ENCODE data around the gene CBR1. TPM values are rescaled to one million over a fixed set of nuclear protein-coding genes. Genes with fewer than 3 reads are reported as not detected.
A peak's percentile ranks its signal among the peaks of the same experiment; 100 is the strongest.

CBR1 gene
- total RNA-seq, 4 donors from 2014 or later = 159 to 406 (median 222) TPM

DNA sequence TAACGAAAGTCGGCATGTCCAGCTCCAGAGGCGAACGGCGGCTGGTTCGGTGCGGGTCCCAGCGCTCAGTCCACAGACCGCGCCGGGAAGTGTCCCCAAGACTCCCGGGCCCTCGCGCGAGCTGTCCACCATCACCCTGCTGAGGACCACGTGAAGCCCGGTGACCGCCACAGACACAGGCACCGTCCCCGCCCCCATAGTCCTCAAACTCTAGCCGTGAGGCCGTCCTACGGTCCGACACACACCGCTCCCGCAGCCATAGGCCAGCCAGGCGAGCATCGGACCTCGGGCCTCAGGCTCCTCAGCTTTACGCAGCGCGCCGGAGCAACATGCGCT is 10.0 kb upstream of the CBR1 start:
- peak overlapping the region; percentile 74 to 93 (median 92) for H3K27ac ChIP-seq
- peak in 1 of 2 donors; percentile 15 for DNase-seq (ENCODE audit: low spot score in 2 of 2)
- 0 to 1% methylated on average over 27 to 34 of the region's 34 CpGs for WGBS, 2 donors

DNA sequence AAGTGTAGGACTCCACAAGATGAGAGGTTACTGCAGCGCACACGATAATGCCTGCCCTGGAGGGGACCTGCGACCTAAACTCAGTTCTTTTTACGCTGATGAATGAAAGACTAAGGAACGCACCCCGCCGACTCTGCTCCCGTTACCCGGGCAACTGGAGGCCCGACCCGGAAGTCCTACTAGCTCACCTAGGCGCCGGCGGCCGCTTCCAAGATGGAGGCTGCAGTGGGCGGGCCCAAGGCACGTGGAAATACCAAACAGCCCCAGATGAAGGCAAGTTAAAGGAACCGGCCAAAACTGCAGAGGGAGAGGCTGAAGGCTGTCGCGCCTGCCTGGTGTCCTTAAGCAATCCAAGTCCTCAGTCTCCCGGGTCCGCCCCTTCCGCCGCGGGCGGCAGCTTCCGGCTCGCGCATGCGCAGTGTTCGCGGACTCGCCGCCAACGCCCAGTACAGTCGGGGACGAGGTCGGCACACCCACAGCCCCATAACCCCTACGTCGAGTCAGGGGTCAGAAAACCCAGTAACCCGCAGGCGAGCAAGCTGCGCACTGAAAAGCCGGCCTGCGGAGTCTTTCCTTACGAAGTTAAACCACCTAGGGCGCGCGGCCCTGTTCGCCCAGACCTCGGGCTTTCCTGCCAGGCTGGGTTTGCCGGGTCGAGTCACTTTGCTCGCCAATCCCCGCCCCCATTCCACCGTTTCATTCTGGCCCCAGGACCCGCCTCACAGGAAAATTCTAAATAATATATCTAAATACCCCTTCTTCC is 9.5 kb upstream of the CBR1 start, which contains the start of gene SETD4:
TSS of gene SETD4 (minus strand) at position 368 of the 763 bp plus-strand sequence. CDS start 1,638 bp downstream, outside the sequence.
- H3K36me3 ChIP-seq = peaks cover 0 to 33% (median 12%) of the 10 kb centered on the region in 3 donors
- H3K4me1 ChIP-seq = peaks cover 0 to 28% (median 7%) of the 10 kb centered on the region in 4 donors
- H3K27me3 ChIP-seq = no peaks in the 10 kb centered on the region
- H3K27ac ChIP-seq = peak within 1 kb of the TSS; percentile 74 to 93 (median 92)
- DNase-seq (ENCODE audit: low spot score in 2 of 2) = peak; percentile 78 to 80
- H3K4me3 ChIP-seq = peak within 1 kb of the TSS; percentile 56 to 91 (median 84)
- 0% methylated on average over 43 to 46 of the region's 57 CpGs for WGBS, 2 donors
- no peaks in the 10 kb centered on the region for H3K9me3 ChIP-seq
- TF ChIP-seq EP300 (IDR thresholded peaks at IDR 0.05) = peak; percentile 66 to 90
- TF ChIP-seq, protein P1, sequence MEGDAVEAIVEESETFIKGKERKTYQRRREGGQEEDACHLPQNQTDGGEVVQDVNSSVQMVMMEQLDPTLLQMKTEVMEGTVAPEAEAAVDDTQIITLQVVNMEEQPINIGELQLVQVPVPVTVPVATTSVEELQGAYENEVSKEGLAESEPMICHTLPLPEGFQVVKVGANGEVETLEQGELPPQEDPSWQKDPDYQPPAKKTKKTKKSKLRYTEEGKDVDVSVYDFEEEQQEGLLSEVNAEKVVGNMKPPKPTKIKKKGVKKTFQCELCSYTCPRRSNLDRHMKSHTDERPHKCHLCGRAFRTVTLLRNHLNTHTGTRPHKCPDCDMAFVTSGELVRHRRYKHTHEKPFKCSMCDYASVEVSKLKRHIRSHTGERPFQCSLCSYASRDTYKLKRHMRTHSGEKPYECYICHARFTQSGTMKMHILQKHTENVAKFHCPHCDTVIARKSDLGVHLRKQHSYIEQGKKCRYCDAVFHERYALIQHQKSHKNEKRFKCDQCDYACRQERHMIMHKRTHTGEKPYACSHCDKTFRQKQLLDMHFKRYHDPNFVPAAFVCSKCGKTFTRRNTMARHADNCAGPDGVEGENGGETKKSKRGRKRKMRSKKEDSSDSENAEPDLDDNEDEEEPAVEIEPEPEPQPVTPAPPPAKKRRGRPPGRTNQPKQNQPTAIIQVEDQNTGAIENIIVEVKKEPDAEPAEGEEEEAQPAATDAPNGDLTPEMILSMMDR (IDR thresholded peaks at IDR 0.05) = peak in 2 of 5 experiments; percentile 6 to 31
- peak; percentile 63 to 83 for TF ChIP-seq POLR2A (IDR thresholded peaks at IDR 0.05)

More for the DNA sequence above, 10.0 kb upstream of the CBR1 start:
- peak overlapping the region; percentile 56 to 91 (median 84) for H3K4me3 ChIP-seq
- no peaks in the 10 kb centered on the region for H3K27me3 ChIP-seq
- H3K9me3 ChIP-seq = no peaks in the 10 kb centered on the region
- TF ChIP-seq EP300 (IDR thresholded peaks at IDR 0.05) (no peak), POLR2A (IDR thresholded peaks at IDR 0.05) (no peak)
- TF ChIP-seq, protein P1 (IDR thresholded peaks at IDR 0.05) = no peak
- H3K36me3 ChIP-seq = peaks cover 0 to 38% (median 12%) of the 10 kb centered on the region in 3 donors
- peaks cover 0 to 28% (median 7%) of the 10 kb centered on the region in 4 donors for H3K4me1 ChIP-seq

DNA sequence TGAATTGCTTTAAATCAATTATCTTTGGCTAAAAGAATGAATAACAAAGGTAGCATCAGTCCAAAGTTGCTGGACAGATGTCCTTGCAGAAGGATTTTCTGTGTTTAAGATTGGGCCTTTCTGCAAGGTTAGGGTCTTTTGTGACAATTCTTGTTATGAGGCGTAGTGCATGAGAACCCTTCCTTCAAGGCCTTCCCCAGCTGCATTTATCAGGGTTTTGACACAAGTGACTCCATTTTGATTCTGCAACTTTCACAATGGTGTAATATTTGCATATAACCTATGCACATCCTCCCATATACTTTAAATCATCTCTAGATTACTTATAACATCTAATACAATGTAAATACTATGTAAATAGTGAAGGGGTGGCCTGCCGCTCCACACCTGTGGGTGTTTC is 8.4 kb upstream of the CBR1 start:
- Histone ChIP-seq H3K4me3 (no peak overlapping the region), H3K4me1 (peaks cover 0 to 28% (median 7%) of the 10 kb centered on the region in 4 donors), H3K27me3 (no peaks in the 10 kb centered on the region), H3K27ac (no peak overlapping the region), H3K36me3 (peaks cover 0 to 22% (median 2%) of the 10 kb centered on the region in 3 donors), H3K9me3 (no peaks in the 10 kb centered on the region)
- DNase-seq (ENCODE audit: low spot score in 2 of 2) = no peak
- 95 to 98% methylated on average over 2 of the region's 2 CpGs for WGBS, 2 donors
- no peak for TF ChIP-seq EP300 (IDR thresholded peaks at IDR 0.05)
- TF ChIP-seq, protein P1 (IDR thresholded peaks at IDR 0.05) = no peak
- TF ChIP-seq POLR2A (IDR thresholded peaks at IDR 0.05) = no peak

DNA sequence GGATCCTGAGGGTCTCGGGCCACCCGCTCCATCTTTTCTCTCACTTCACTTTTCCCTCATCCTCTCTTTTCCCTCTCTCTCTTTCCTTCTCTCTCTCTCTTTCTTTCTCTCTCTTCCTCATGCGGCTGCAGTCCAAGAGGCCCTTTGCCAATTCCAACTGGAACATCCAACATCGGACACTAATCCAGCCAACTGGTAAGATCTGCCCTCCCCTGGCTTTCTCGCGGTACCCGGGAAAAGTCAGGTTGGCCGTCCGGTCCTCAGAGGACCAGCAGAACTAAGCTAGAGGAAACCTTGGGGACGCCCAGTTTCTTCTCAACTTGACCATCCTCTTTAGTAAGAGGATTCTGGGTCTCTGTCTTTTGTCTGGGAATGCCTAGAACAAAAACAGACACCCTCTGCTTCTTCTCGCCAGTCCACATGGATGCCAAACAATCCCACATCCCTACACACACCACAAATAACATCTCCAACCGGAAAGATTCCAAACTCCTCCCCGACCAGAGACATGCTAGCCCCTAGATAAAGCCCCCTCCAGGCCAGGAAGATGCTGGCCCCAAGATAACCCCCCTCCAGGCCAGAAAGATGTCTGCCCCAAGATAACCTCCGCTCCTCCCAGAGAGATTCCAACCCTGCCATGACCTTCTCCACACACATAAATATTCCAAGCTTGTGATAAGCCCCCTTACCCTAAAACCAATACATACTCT is 6.3 kb upstream of the CBR1 start:
- H3K27me3 ChIP-seq = no peaks in the 10 kb centered on the region
- no peak overlapping the region for H3K4me3 ChIP-seq
- TF ChIP-seq EP300 (IDR thresholded peaks at IDR 0.05) (no peak), POLR2A (IDR thresholded peaks at IDR 0.05) (no peak)
- TF ChIP-seq, protein P1 (IDR thresholded peaks at IDR 0.05) = no peak
- H3K9me3 ChIP-seq = no peaks in the 10 kb centered on the region
- no peak for DNase-seq (ENCODE audit: low spot score in 2 of 2)
- 89 to 91% methylated on average over 14 of the region's 14 CpGs for WGBS, 2 donors
- peaks cover 0 to 16% (median 7%) of the 10 kb centered on the region in 4 donors for H3K4me1 ChIP-seq
- no peak overlapping the region for H3K27ac ChIP-seq
- peaks cover 0 to 1% (median 0%) of the 10 kb centered on the region in 3 donors for H3K36me3 ChIP-seq
